ENCODE measurements around the gene HRK.

The HRK gene

DNA sequence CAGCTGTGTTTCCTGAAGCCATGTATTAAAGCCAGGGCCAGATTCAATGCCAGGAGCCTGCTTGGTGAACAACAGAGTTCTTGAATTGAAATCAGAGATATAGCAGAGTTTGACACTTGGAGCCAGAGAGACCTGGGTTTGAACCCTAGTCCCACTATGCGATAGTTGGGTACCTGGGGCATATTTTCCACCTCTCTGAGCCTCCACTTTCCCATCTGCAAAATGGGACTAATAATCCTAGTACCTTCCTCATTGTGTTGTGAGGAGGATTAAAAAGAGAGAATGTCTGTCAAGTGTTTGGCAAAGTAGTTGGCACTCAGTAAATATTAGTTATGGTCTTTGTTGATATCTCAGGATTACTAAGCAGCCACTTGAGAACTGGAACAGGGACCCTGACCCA, 6.0 kb upstream of the HRK start:
- TF ChIP-seq, protein P1, sequence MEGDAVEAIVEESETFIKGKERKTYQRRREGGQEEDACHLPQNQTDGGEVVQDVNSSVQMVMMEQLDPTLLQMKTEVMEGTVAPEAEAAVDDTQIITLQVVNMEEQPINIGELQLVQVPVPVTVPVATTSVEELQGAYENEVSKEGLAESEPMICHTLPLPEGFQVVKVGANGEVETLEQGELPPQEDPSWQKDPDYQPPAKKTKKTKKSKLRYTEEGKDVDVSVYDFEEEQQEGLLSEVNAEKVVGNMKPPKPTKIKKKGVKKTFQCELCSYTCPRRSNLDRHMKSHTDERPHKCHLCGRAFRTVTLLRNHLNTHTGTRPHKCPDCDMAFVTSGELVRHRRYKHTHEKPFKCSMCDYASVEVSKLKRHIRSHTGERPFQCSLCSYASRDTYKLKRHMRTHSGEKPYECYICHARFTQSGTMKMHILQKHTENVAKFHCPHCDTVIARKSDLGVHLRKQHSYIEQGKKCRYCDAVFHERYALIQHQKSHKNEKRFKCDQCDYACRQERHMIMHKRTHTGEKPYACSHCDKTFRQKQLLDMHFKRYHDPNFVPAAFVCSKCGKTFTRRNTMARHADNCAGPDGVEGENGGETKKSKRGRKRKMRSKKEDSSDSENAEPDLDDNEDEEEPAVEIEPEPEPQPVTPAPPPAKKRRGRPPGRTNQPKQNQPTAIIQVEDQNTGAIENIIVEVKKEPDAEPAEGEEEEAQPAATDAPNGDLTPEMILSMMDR (IDR thresholded peaks at IDR 0.05), result no peak

DNA sequence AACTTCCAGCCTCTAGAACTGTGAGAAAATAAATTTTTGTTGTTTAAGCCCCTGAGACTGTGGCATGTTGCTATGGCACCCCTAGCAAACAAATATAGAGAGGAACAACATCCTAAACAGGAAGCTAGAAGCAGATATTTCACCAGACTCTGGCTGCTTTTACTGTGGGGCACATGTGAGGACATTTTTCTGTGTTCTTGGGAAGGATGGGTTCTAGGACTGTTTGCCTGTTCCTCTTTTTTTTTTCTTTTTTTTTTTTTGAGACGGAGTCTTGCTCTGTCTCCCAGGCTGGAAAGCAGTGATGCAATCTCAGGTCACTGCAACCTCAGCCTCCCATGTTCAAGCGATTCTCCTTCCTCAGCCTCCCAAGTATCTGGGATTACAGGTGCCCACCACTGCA, 4.2 kb upstream of the HRK start:
- TF ChIP-seq, protein P1 (IDR thresholded peaks at IDR 0.05), result no peak

DNA sequence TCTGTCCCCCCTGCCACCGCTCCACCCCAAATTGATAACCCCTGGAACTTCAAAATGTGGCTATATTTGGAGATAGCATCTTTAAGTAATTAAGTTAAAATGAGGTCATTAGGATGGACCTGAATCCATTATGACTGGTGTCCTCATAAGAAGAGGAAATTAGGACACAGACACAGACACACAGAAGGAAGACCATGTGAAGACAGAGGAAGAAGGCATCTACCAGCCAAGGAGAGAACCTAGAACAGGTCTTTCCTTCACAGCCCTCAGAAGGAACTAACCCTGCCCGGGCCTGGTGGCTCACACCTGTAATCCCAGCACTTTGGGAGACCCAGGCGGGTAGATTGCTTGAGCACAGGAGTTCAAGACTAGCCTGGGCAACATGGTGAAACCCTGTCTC, 3.6 kb upstream of the HRK start:
- TF ChIP-seq, protein P1 (IDR thresholded peaks at IDR 0.05), result no peak

DNA sequence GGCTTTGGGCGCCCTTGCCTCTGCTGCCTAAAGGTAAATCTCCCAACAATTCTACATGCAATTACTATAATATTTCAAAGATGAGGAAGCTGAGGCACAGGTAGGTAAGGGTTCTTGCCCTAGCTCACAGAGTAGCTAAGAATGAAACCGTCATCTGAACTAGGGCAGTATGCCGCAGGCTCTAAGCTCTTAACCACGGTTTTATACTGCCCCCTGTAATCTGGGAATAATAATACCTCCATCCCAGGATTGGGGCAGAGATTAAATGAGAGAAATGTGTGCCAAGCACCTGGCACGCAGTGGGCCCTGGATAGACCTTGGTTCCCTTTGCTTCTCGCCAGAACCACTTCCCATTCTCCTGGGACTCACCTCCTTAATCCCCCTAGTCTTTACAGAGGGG, 1.5 kb upstream of the HRK start:
- TF ChIP-seq, protein P1 (IDR thresholded peaks at IDR 0.05), result no peak

DNA sequence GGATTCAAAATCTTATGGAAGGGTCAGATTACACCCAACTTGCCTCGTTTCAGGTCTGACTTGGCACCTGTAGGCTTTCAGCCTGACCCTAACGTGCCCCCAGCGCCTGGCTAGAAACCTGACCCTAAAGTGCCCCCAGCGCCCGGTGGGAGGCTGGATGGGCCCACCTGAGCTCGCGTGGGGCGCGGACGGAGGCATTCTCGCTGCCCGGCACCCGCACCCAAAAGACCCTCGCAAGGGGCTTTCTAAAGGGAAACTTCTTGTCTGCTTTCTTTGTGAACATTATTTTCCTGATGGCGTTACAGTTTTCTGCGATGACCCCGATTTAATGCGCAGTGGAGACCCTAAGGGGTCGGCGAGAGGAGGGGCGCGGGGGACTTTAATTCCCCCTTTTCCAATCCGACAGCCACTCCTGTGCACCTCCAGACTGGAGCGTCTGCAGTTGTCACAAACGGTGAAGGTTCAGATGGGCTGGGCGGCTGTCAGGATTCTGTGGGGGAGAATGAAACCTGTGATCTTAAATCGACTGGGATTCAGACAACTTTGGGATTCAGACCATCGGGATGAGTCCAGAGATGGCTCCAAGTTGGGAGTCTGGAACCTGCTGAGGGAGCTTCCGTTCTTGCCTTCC, 751 bp upstream of the HRK start:
- TF ChIP-seq, protein P1 (IDR thresholded peaks at IDR 0.05), result no peak

DNA sequence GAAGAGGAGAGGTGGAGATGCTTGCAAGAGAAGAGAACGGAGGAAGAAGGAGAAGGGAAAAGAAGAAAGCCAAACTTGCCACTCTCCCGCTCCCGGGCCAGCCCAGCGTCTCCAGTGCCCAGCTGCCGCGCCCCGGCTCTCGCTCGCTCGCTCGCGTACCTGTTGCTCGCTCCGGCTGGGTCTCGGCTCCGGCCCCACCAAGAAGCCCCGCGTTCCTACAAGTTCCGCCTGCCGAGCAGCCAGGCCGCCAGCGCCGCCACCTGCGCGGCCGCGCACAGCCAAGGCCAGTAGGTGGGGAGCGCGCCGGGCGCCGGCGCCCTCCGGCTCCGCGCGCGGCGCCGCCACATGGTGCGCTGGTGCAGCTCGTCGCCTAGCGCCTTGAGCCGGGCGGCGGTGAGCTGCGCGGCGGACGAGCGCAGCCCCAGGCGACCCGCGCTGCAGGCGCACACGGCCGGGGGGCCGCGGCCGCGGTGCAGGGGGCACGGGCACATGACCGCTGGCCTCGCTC, 370 bp downstream of the HRK start:
- TF ChIP-seq, protein P1 (IDR thresholded peaks at IDR 0.05), result peak; percentile 45

DNA sequence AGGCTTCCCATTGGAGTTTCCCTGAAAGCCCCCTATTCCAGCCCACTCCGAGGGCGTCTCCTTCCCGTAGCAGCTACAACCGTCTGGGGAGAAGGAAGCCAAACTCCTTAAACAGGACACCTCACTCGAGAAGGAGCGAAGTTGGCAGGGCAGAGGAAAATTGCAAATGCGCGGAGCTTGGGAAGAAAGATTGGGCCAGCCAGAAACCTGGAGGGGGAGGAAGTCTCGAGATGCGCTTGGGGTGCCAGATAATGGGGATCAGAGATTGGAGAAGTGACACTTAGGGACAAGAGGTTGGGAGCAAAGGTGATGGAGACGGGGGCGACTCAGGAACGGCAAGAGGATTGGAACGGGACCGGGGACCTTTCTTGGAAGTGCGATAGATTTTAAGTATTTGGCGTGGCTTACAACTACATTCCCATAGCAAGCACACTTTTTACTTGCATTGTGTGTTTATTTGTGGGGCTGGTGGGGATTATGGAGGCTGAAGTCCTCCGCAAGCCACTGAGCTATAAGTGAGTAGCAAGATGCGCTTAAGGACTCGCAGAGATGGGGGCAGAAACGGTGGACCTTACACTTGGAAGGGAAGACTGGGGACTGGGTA, 926 bp downstream of the HRK start:
- TF ChIP-seq, protein P1 (IDR thresholded peaks at IDR 0.05), result no peak
